K562 (cell line): ENCODE measurements around the gene ANKRD12. TPM values are rescaled to one million over a fixed set of nuclear protein-coding genes. Genes with fewer than 3 reads are reported as not detected.

Source experiments
- ATAC-seq: fragments of 200-7000 bp; cut with Tn5 transposase; 3 replicates; pipeline ENCODE4 v1.9.1; 2020; ENCODE audit warnings: moderate library complexity
- BruUV-seq: library from RNA; stranded (reverse); fragments of 400-500 nt; replicated peaks from 2 replicates; lab custom pipeline; 2021; lab: Mats Ljungman, UMichigan
- CTCF ChIA-PET: fragments of 300-600 bp; formaldehyde crosslinking; extraction: SDS; loops from one replicate; lab custom pipeline; 2021; ENCODE audit warnings: low intra/inter-chr PET ratio; lab: Yijun Ruan, JAX
- POLR2A ChIA-PET: fragments of 300-600, 350-650 bp; sonication (Branson Sonifier 250); formaldehyde crosslinking; extraction: SDS; loops from one replicate; lab custom pipeline; 2021; ENCODE audit warnings: antibody characterized with exemption, inconsistent platforms; lab: Yijun Ruan, JAX
- DNase-seq, 4 experiments: peaks; one replicate each; pipeline versions ENCODE4 v3.0.0 to v3.0.0-alpha.2; 2011 to 2018; ENCODE audit warnings: low spot score in 3 of 4, mixed read lengths in 3 of 4; ENCODE audit errors: extremely low read depth in 1 of 4
- FAIRE-seq: peaks from 2 replicates; lab custom pipeline; 2011; peaks lifted over from hg19 to GRCh38; lab: Jason Lieb, UNC
- H2AFZ ChIP-seq: 2 replicates; pipeline ENCODE4 v1.6.0; 2011; ENCODE audit warnings: low read depth, low read length, control low read depth, inconsistent platforms
- H3K27ac ChIP-seq: fragments of 200-600 bp; 3 replicates; pipeline ENCODE4 v1.8.0; 2011; ENCODE audit warnings: low read depth, mild to moderate bottlenecking, control low read depth, inconsistent platforms, low read length, moderate library complexity, mixed read lengths; ENCODE audit errors: extremely low read depth
- H3K27me3 ChIP-seq, 2 experiments: fragments of 300-600 bp in 1 of 2; 2 replicates in 1 of 2; 3 replicates in 1 of 2; pipeline versions ENCODE4 v1.6.0 to v1.8.0; 2011; ENCODE audit warnings: inconsistent platforms in 2 of 2, low read length in 2 of 2, mild to moderate bottlenecking in 1 of 2, mixed read lengths in 1 of 2, moderate library complexity in 1 of 2; ENCODE audit not compliant: control insufficient read depth in 2 of 2, insufficient read depth in 2 of 2
- H3K36me3 ChIP-seq: fragments of 300-600 bp; 3 replicates; pipeline ENCODE4 v1.8.0; 2011; ENCODE audit warnings: mild to moderate bottlenecking, low read length, inconsistent platforms; ENCODE audit not compliant: control insufficient read depth, insufficient read depth
- H3K4me1 ChIP-seq, 2 experiments: fragments of 200-600 bp in 1 of 2; replicated peaks in 1 of 2; 2 replicates in 1 of 2; 3 replicates in 1 of 2; pipeline versions ENCODE4 v1.5.1 to v1.8.0; 2011; ENCODE audit warnings: inconsistent platforms in 2 of 2, low read length in 2 of 2, mild to moderate bottlenecking in 1 of 2, mixed read lengths in 1 of 2, moderate library complexity in 1 of 2; ENCODE audit not compliant: control insufficient read depth in 2 of 2, insufficient read depth in 2 of 2
- H3K4me2 ChIP-seq: 2 replicates; pipeline ENCODE4 v1.6.1; 2011; ENCODE audit warnings: low read length, control low read depth, inconsistent platforms, mixed read lengths; ENCODE audit not compliant: insufficient read depth
- H3K4me3 ChIP-seq: fragments of 200-600 bp; sonication (generic), shearing (Covaris generic); 2 replicates; pipeline ENCODE4 v1.5.1; 2016; ENCODE audit warnings: control low read depth, inconsistent platforms
- H3K79me2 ChIP-seq: fragments of 200-600 bp; 3 replicates; pipeline ENCODE4 v1.8.0; 2011; ENCODE audit warnings: low read length, inconsistent platforms; ENCODE audit not compliant: control insufficient read depth, insufficient read depth
- H3K9ac ChIP-seq, 2 experiments: 2 replicates each; pipeline versions ENCODE4 v1.6.0 to v1.6.1; 2011; ENCODE audit warnings: low read depth in 2 of 2, low read length in 2 of 2, control low read depth in 1 of 2, inconsistent platforms in 1 of 2, mild to moderate bottlenecking in 1 of 2, mixed read lengths in 1 of 2; ENCODE audit not compliant: insufficient read depth in 1 of 2
- H3K9me1 ChIP-seq: one replicate; pipeline ENCODE4 v1.6.0; 2011; ENCODE audit warnings: inconsistent platforms, mild to moderate bottlenecking, low read length, moderate library complexity; ENCODE audit not compliant: control insufficient read depth, insufficient read depth
- H3K9me3 ChIP-seq: replicated peaks from 2 replicates; pipeline ENCODE4 v1.5.1; 2011; ENCODE audit warnings: low read depth, low read length, inconsistent platforms; ENCODE audit not compliant: control insufficient read depth, insufficient read depth
- H4K20me1 ChIP-seq: replicated peaks from 2 replicates; pipeline ENCODE4 v1.6.1; 2011; ENCODE audit warnings: low read length, inconsistent platforms, mixed read lengths; ENCODE audit not compliant: control insufficient read depth, insufficient read depth
- EP400 ChIP-seq: fragments of 450-650 bp; IDR thresholded peaks from 2 replicates; pipeline ENCODE4 v1.6.1; 2017; ENCODE audit warnings: antibody characterized with exemption, mild to moderate bottlenecking, moderate library complexity
- RAD21 ChIP-seq, 2 experiments: fragments of 250-450 bp in 1 of 2; fragments of 450-650 bp in 1 of 2; sonication (Bioruptor Pico) in 1 of 2; formaldehyde crosslinking in 1 of 2; IDR thresholded peaks in 1 of 2; conservative IDR thresholded peaks in 1 of 2; 2 replicates each; pipeline versions ENCODE4 v1.4.0 to v1.8.0; 2020 to 2022; ENCODE audit warnings: mild to moderate bottlenecking in 2 of 2, moderate library complexity in 1 of 2
- RUNX1 ChIP-seq: sonication (generic); IDR thresholded peaks from 2 replicates; pipeline ENCODE4 v1.6.1; 2016; ENCODE audit warnings: antibody characterized with exemption, low read depth
- SMC3 ChIP-seq: conservative IDR thresholded peaks from 2 replicates; pipeline ENCODE4 v1.6.1; 2011; ENCODE audit warnings: low read depth, low read length, improper control_type of control experiment; ENCODE audit not compliant: insufficient read depth
- WGBS: fragments of 100-300 bp; shearing (Covaris generic); methylation state at CpG from one replicate; pipeline ENCODE4 v1.1.6; 2016; ENCODE audit warnings: low coverage, mixed read lengths; ENCODE audit not compliant: insufficient coverage; ENCODE audit errors: missing lambda C conversion rate; 5-methylcytosine and 5-hydroxymethylcytosine counted together
- in situ Hi-C: fragments of 300-500 bp; cut with MboI; formaldehyde crosslinking; loops from 4 replicates; pipeline ENCODE4 v1.15.0; 2018; ENCODE audit warnings: inconsistent platforms, mixed read lengths
- intact Hi-C: fragments of 100-400 bp; cut with micrococcal nuclease; formaldehyde crosslinking; loops from 2 replicates; pipeline ENCODE4 v1.14.2; 2022
- polyA plus RNA-seq, 8 experiments: library from polyadenylated mRNA; depleted of rRNA in 4 of 8; stranded (reverse) in 5 of 8; unstranded in 3 of 8; fragments of >200 nt; fragmentation: Nextera tagmentation in 2 of 8; fragmentation: Illumina TruSeq in 1 of 8; extraction: Ambion mirVana in 2 of 8; extraction: Trizol in 1 of 8; gene quantifications; 2 replicates each; pipeline versions ENCODE4 v1.2.1 to v1.2.3, GENCODE V29; 2011 to 2014; ENCODE audit warnings: inconsistent platforms in 1 of 8, missing spikeins in 1 of 8
- total RNA-seq, 7 experiments: library from RNA; depleted of rRNA in 6 of 7; stranded (reverse); fragments of >200 nt in 6 of 7; fragmentation: Illumina TruSeq in 2 of 7; extraction: Trizol in 2 of 7; gene quantifications; 2 replicates each; pipeline versions ENCODE4 v1.2.1 to v1.2.3, GENCODE V29; 2011 to 2021; ENCODE audit warnings: low replicate concordance in 1 of 7

Gene ANKRD12
- total and polyA plus RNA-seq, 9 of the 15 experiments (the other 6 are each of a cell fraction or from before 2014, with no cell fraction given): 6.6 to 28.2 (median 16.0) TPM

- peak; percentile 73 for TF ChIP-seq SMC3
- peak; percentile 96 for TF ChIP-seq RAD21 (CRISPR knock-in tag; conservative IDR thresholded peaks at IDR 0.05 in 1 of 2, IDR thresholded peaks at IDR 0.05 in 1 of 2)
- TF ChIP-seq, all 486 proteins: peak for 38
These were observed 11.0 kb downstream of the ANKRD12 start (continued) for GRCh38 chr18:9147440-9148202.

- Histone ChIP-seq H3K4me1 (peaks cover 3 to 13% of the 10 kb centered on the region in 2 experiments; a peak in 4 of 5 replicates), H3K9me1 (no peaks in the 10 kb centered on the region), H4K20me1 (no peaks in the 10 kb centered on the region; the same call in 1 of the 2 replicates), H3K36me3 (no peaks in the 10 kb centered on the region), H3K9ac (no peak overlapping the region), H2AFZ (no peak overlapping the region), H3K27ac (no peak overlapping the region; the same call in 2 of the 3 replicates), H3K4me2 (no peak overlapping the region), H3K27me3 (no peaks in the 10 kb centered on the region), H3K4me3 (no peak overlapping the region), H3K9me3 (no peaks in the 10 kb centered on the region), H3K79me2 (peaks cover 95% of the 10 kb centered on the region)
- POLR2A ChIA-PET: interaction anchor here (0.6 to 1.3 kb wide), 6 partner anchors 9 to 96 kb away, joined by 3 to 9 read pairs (median 4); partner anchors contain the start of gene ANKRD12
- 30% methylated on average over 1 of the region's 1 CpG for WGBS
- no peak for DNase-seq
- no TSS peak for BruUV-seq
- intact Hi-C loops (loop anchor here (1.0 to 10.0 kb wide), 5 partner anchors 75 to 493 kb away; no protein-coding TSS in a partner anchor), in situ Hi-C loops (loop anchor here (5.0 kb wide), 1 partner anchor 76 kb away; no protein-coding TSS in a partner anchor)
- no peak for ATAC-seq
- no peak for FAIRE-seq
- TF ChIP-seq RUNX1: no peak
- TF ChIP-seq EP400: 0 out of 2 replicates have a peak, but pooled peaks have one; percentile 7
- CTCF ChIA-PET: no interaction called here
These were observed 11.6 kb downstream of the ANKRD12 start for GRCh38 chr18:9148203-9148552.
